ENCODE measurements around the gene SCGB3A2.

The SCGB3A2 gene

DNA sequence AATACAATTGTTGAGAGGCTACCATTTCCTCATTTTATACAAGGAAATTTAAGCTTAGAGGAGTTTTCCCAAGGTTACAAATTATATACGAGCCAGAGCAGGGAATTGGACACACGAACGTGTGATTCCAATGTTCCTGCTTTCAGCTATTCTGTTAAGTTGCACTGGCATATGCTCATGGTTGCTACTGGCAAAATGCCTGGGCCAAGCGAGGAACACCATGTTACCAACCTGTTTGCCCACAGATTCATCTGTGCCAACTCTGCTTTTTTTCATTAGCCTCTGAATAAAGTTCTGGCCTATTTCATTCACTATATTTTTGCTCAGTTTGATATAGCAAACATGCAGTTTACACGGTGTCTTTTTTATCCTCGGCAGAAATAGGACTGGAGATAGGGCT, 32.9 kb downstream of the SCGB3A2 start:
- DNase-seq = no peak

DNA sequence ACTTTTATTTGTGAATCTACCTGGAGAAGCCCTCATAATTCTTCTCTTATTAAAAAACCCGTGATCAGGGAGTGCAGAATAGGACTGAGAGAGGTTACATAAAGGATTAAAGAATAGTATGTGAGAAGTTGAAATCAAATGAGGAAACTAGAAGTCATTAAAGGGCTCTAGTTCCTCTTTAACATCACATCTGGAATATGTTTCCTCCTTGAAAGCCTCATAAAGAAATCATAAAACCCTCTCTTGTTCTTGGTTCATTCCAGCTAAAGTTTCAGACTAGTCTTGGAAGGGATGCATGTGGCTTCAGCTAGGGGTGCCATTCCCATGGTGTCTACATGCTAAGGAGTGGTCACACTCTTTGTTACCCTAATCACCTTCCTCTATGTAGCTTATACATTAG, 33.5 kb downstream of the SCGB3A2 start:
- DNase-seq = no peak

DNA sequence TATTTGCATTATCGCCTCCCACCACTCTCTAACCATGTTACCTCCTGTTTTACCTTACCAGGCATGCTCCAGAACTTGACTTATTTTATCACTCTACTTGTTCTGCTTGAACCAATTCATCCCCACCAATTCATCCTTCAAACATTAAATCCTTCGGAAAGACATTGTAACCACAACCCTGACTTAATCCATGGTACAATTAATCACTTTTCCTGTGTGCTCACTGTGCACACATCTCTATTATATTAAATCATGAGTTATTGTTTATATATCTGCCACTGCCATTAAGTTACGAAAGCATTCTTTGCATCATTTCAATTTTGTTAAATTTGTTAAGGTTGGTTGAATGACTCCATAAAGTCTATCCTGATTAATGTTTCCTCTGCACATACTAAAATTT, 35.3 kb downstream of the SCGB3A2 start:
- no peak for DNase-seq

DNA sequence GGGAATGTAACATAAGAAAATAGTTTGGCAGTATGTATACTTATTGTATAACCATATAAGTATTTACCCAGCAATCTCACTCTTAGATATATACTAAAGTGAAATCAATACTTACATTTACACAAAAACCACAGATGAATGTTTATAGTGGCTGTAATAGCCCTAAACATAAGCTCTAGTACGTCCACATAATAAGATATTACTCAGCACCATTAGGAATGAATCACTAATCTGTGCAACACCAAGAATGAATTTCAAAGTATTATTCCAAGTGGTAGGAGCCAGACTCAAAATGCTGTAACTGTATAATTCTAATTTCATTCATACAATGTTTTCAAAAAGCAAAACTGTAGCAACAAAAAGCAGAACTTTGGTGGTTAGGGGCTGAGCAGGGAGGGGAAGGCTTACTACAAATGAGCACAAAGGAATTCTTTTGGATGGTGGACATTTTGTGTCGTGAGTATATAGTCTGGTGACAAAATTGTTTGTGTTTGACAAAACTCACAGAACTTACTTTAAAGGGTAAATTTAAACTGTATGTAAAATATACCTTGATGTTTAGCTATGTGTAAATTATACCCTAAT, 39.7 kb downstream of the SCGB3A2 start:
- no peak for DNase-seq

- no peak for DNase-seq
Observed at GRCh38 chr5:147918899-147919298, 40.4 kb downstream of the SCGB3A2 start.

GRCh38 chr5:147920420-147921030, 42.0 kb downstream of the SCGB3A2 start:
- DNase-seq = no peak

GRCh38 chr5:147921136-147921535, 42.6 kb downstream of the SCGB3A2 start:
- no peak for DNase-seq

- no peak for DNase-seq
Observed at GRCh38 chr5:147925020-147925419, 46.5 kb downstream of the SCGB3A2 start.

DNA sequence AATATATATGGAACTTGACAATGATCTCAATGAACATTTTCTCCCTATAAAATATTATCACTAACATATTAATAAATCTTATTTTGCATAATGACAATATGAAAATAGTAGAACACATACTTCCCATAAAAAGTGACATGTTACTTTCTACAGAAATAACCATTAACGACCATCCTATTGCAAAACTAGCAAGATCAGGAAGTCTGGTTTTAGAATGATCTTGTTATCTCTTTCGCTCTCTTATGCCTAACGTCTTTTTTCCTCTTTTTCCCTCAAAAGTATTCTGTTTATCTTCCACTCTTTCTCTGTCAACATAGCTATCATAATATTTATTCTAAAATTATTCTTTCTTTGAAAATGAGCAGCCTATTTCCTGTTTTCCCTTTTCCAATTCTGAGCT, 49.4 kb downstream of the SCGB3A2 start:
- no peak for DNase-seq

- no peak for DNase-seq
Observed at GRCh38 chr5:147930769-147931168, 52.3 kb downstream of the SCGB3A2 start.

All from activated CD8-positive, alpha-beta memory T cell treated with anti-CD3 and anti-CD28 coated beads, Interleukin-2, amount 50 U/mL, for 4 hours (primary cell).